Caco-2 (cell line): ENCODE results near the gene LHX2. TPM values are rescaled to one million over a fixed set of nuclear protein-coding genes. Genes with fewer than 3 reads are reported as not detected.

Experiments
- BruUV-seq: library from RNA; stranded (reverse); fragments of 400-500 nt; replicated peaks from 2 replicates; lab custom pipeline; 2021; lab: Mats Ljungman, UMichigan
- CTCF ChIA-PET: fragments of 300-600 bp; sonication (Branson Sonifier 250); formaldehyde crosslinking; loops from one replicate; lab custom pipeline; 2022; ENCODE audit warnings: antibody characterized with exemption; lab: Charles Lee
- POLR2A ChIA-PET: fragments of 300-600 bp; sonication (Branson Sonifier 250); formaldehyde crosslinking; loops from one replicate; lab custom pipeline; 2022; ENCODE audit warnings: antibody characterized with exemption; lab: Charles Lee
- DNase-seq, 2 experiments: peaks; one replicate each; pipeline versions ENCODE4 v3.0.0 to v3.0.0-alpha.2; 2020 to 2022
- H3K27me3 ChIP-seq: replicated peaks from 2 replicates; pipeline ENCODE4 v1.6.0; 2011; ENCODE audit warnings: low read length; ENCODE audit not compliant: control insufficient read depth, insufficient read depth
- H3K36me3 ChIP-seq: 2 replicates; pipeline ENCODE4 v1.5.1; 2011; ENCODE audit warnings: low read length; ENCODE audit not compliant: control insufficient read depth, insufficient read depth
- H3K4me1 ChIP-seq: fragments of 250-450 bp; sonication (Bioruptor Pico); 2 replicates; pipeline ENCODE4 v1.5.1; 2020; ENCODE audit warnings: mild to moderate bottlenecking
- H3K4me3 ChIP-seq: 2 replicates; pipeline ENCODE4 v1.5.1; 2011; ENCODE audit warnings: low read depth, mild to moderate bottlenecking, control low read depth, low read length
- H3K9me3 ChIP-seq: fragments of 250-450 bp; sonication (Bioruptor Pico); 2 replicates; pipeline ENCODE4 v1.5.1; 2020; ENCODE audit warnings: mild to moderate bottlenecking, moderate library complexity
- H3K27ac Mint-ChIP-seq: one replicate; pipeline ENCODE4 v1.8.0; 2022; ENCODE audit warnings: mixed read lengths; ENCODE audit not compliant: unreplicated experiment
- H3K27me3 Mint-ChIP-seq: one replicate; pipeline ENCODE4 v1.8.0; 2022; ENCODE audit warnings: mixed read lengths; ENCODE audit not compliant: insufficient read depth, unreplicated experiment
- H3K36me3 Mint-ChIP-seq: one replicate; pipeline ENCODE4 v1.8.0; 2022; ENCODE audit warnings: mild to moderate bottlenecking, mixed read lengths; ENCODE audit not compliant: insufficient read depth, unreplicated experiment
- H3K4me1 Mint-ChIP-seq: one replicate; pipeline ENCODE4 v1.8.0; 2022; ENCODE audit warnings: low read depth, mixed read lengths; ENCODE audit not compliant: unreplicated experiment
- H3K4me3 Mint-ChIP-seq: one replicate; pipeline ENCODE4 v1.8.0; 2022; ENCODE audit warnings: mild to moderate bottlenecking, moderate library complexity, mixed read lengths; ENCODE audit not compliant: unreplicated experiment
- H3K9me3 Mint-ChIP-seq: one replicate; pipeline ENCODE4 v1.8.0; 2022; ENCODE audit warnings: mixed read lengths; ENCODE audit not compliant: unreplicated experiment
- CTCF ChIP-seq, 2 experiments: fragments of 200-600 bp in 1 of 2; IDR thresholded peaks; 1 replicate in 1 of 2; 2 replicates in 1 of 2; pipeline versions ENCODE4 v1.5.1 to v1.8.0; 2011 to 2022; ENCODE audit warnings: antibody characterized with exemption in 1 of 2, control low read depth in 1 of 2, inconsistent platforms in 1 of 2, low read depth in 1 of 2, low read length in 1 of 2, mild to moderate bottlenecking in 1 of 2, moderate library complexity in 1 of 2; ENCODE audit not compliant: insufficient read depth in 1 of 2, severe bottlenecking in 1 of 2, unreplicated experiment in 1 of 2
- intact Hi-C: fragments of 100-400 bp; cut with micrococcal nuclease; formaldehyde crosslinking; loops from one replicate; pipeline ENCODE4 v1.10.0; 2022; ENCODE audit not compliant: unreplicated experiment
- total RNA-seq: library from RNA; stranded (reverse); gene quantifications from 2 replicates; pipeline ENCODE4 v1.2.3, GENCODE V29; 2022

Gene LHX2
- total RNA-seq, 1 experiment from 2014 or later: 4.0 TPM

DNA sequence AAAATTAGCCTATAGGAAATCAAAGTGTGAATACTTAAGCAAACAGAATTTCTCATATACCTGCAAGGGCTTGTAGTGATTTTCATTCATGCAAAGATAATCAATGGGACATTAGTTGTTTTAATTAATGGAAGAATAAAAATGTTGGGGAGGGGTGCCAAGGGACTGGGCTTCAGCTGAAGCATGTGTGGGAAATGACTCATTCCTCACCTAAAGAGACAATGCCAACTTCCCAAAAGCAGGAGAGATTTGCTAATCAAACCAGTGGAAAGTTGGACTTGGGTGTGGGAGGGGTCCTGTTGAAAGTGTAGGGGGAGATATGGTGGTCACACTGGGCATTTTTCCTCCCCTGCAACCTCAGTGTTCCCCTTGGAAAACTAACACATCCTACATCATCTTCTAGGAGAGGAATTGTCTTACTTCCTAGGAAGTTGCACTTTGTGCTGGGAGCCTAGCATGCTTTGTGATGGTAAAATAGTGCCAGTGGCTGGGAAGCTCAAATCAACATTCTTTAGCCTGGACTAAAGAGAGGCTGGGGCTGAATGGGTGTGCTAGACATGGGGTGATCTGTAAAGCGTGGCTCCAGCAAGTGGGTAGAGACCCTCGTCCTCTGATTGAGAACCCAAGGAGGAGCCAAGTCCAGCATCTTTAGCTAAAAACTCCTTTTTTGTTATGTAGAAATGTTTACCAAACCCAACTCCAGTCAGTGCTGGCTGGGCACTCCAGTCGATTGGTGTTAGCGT is 6.4 kb upstream of the LHX2 start:
- Mint-ChIP-seq H3K4me1 (peaks cover 19% of the 10 kb centered on the region), H3K27me3 (peaks cover 53% of the 10 kb centered on the region), H3K27ac (no peak overlapping the region), H3K9me3 (no peaks in the 10 kb centered on the region), H3K4me3 (no peak overlapping the region), H3K36me3 (no peaks in the 10 kb centered on the region)
- intact Hi-C loops: loop anchor here (5.0 kb wide), 2 partner anchors 73 to 328 kb away; partner anchors contain the start of gene DENND1A
- Histone ChIP-seq H3K36me3 (no peaks in the 10 kb centered on the region), H3K4me3 (no peak overlapping the region), H3K4me1 (peaks cover 37% of the 10 kb centered on the region), H3K27me3 (peaks cover 21% of the 10 kb centered on the region), H3K9me3 (no peaks in the 10 kb centered on the region)
- no peak for DNase-seq
- TF ChIP-seq CTCF (IDR thresholded peaks at IDR 0.05; ENCODE audit: insufficient read depth in 1 of 2, low read depth in 1 of 2, low read length in 1 of 2, severe bottlenecking in 1 of 2, unreplicated experiment in 1 of 2): no peak
- no TSS peak for BruUV-seq
- ChIA-PET CTCF (no interaction called here), POLR2A (interaction anchor here (0.6 kb wide), 1 partner anchor 50 kb away, joined by 3 read pairs; no protein-coding TSS in a partner anchor)

- intact Hi-C loops: loop anchor here (5.0 kb wide), 2 partner anchors 74 to 329 kb away; partner anchors contain the start of gene DENND1A
- no peaks in the 10 kb centered on the region for H3K36me3 ChIP-seq
- peak overlapping the region; percentile 68 for H3K4me3 Mint-ChIP-seq
- no peak overlapping the region for H3K27ac Mint-ChIP-seq
- H3K9me3 ChIP-seq: no peaks in the 10 kb centered on the region
- peaks cover 19% of the 10 kb centered on the region for H3K4me1 Mint-ChIP-seq
- no peak for TF ChIP-seq CTCF (IDR thresholded peaks at IDR 0.05; ENCODE audit: insufficient read depth in 1 of 2, low read depth in 1 of 2, low read length in 1 of 2, severe bottlenecking in 1 of 2, unreplicated experiment in 1 of 2)
- peaks cover 35% of the 10 kb centered on the region for H3K4me1 ChIP-seq
- BruUV-seq: no TSS peak
- H3K4me3 ChIP-seq: no peak overlapping the region
- DNase-seq: peak; percentile 39 to 78
- ChIA-PET CTCF (no interaction called here), POLR2A (no interaction called here)
- peaks cover 41% of the 10 kb centered on the region for H3K27me3 Mint-ChIP-seq
- no peaks in the 10 kb centered on the region for H3K36me3 Mint-ChIP-seq
- peaks cover 16% of the 10 kb centered on the region for H3K27me3 ChIP-seq
- no peaks in the 10 kb centered on the region for H3K9me3 Mint-ChIP-seq
Measured at GRCh38 chr9:124006448-124007361, 4.9 kb upstream of the LHX2 start.
